Body of pancreas (tissue), 4 donors: ENCODE results near the gene HOXB3. TPM values are rescaled to one million over a fixed set of nuclear protein-coding genes. Genes with fewer than 3 reads are reported as not detected.

Experiments
- ATAC-seq: fragments of 150-250 bp; one replicate; pipeline ENCODE4 v1.9.1; 2016
- DNase-seq, 4 donors: peaks; one replicate each; pipeline ENCODE4 v3.0.0-alpha.2; 2019
- H3K27ac ChIP-seq, 4 donors: fragments of 200-600 bp; sonication (generic); 1 replicate in 3 of 4; 2 replicates in 1 of 4; pipeline versions ENCODE4 v1.5.1 to v1.6.1; 2016 to 2019; ENCODE audit warnings: mild to moderate bottlenecking in 1 of 4, mixed read lengths in 1 of 4, moderate library complexity in 1 of 4
- H3K27me3 ChIP-seq, 2 donors: fragments of 200-600 bp; sonication (generic); one replicate each; pipeline ENCODE4 v1.6.0; 2016; ENCODE audit warnings: mild to moderate bottlenecking in 1 of 2
- H3K36me3 ChIP-seq, 2 donors: fragments of 200-600 bp; sonication (generic); replicated peaks in 1 of 2; 2 replicates each; pipeline ENCODE4 v1.5.1; 2016; ENCODE audit warnings: low read depth in 2 of 2; ENCODE audit not compliant: insufficient read depth in 1 of 2
- H3K4me1 ChIP-seq: fragments of 200-600 bp; sonication (generic); one replicate; pipeline ENCODE4 v1.6.0; 2016
- H3K4me3 ChIP-seq, 2 donors: fragments of 200-600 bp; sonication (generic); 1 replicate in 1 of 2; 2 replicates in 1 of 2; pipeline ENCODE4 v1.5.1; 2016 to 2019
- H3K9me3 ChIP-seq, 3 donors: fragments of 200-600 bp; sonication (generic); 1 replicate in 2 of 3; 2 replicates in 1 of 3; pipeline ENCODE4 v1.5.1; 2016
- POLR2A ChIP-seq, 3 donors: fragments of 450-650 bp; IDR thresholded peaks; one replicate each; pipeline ENCODE4 v1.6.1; 2016; ENCODE audit warnings: antibody characterized with exemption in 3 of 3, mild to moderate bottlenecking in 2 of 3
- WGBS, 2 donors: methylation state at CpG; one replicate each; pipeline ENCODE4 v1.1.5; 2017; 5-methylcytosine and 5-hydroxymethylcytosine counted together
- intact Hi-C: fragments of 100-400 bp; cut with DNase I; formaldehyde crosslinking; loops from one replicate; pipeline ENCODE4 v1.15.1; 2023
- total RNA-seq, 2 donors: library from RNA; depleted of rRNA; stranded (reverse); fragments of >200 nt; gene quantifications; one replicate each; pipeline ENCODE4 v1.1.0, GENCODE V29; 2016
- TF ChIP-seq, protein P1 (sequence below), 7 experiments: fragments of 450-650 bp in 4 of 7; fragments of 200-600 bp in 3 of 7; sonication (generic) in 3 of 7; IDR thresholded peaks; one replicate each; pipeline ENCODE4 v1.5.1; 2016 to 2019; ENCODE audit warnings: antibody characterized with exemption in 7 of 7

The HOXB3 gene
- total RNA-seq, 2 donors from 2014 or later = 2.9 TPM; not detected in 1

- no peak for DNase-seq
These were observed 41.1 kb upstream of the HOXB3 start for GRCh38 chr17:48630925-48631692.

DNA sequence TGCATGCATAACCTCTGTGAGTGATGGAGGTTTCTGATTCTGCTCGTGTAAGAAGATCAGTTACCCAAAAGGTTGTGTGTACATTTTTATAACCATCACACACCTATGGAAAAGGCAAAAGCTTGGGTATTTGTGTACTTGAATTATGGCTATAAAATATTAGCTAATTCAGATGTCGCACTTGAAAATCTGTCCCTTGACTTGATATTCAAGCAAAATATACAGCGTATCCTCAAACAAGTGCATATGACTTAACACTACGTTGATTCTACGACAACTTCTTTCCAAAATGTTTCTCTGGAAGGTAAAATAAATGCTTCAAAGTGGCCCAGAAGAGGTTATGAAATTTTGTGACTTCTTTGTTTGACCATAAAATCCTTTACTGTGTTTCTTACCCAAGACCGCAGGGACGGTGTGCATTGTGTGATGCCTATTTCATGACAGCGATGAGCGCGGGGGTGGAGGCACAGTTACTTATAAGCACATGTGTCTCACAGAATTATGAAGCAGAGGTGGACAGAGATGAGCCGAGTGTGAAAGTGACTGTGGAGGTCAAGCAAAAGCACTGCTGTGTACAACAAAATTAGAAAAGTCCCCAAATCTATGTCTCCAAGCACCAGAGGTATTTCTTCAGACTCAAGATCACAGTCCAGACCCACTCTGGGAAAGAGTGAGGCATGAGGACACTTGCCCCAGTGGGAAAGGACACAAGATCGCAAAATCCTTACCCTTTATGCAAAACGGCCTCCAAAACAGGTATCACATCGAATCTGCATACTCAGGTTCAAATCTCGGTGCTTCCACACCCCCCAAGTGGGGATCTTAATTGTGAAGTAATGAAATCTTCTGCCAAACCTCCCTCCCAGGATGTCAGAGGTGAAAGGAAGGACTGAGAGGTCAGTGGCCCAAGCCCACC is 40.2 kb upstream of the HOXB3 start:
- H3K27ac ChIP-seq = no peak overlapping the region
- H3K9me3 ChIP-seq = no peaks in the 10 kb centered on the region
- TF ChIP-seq POLR2A (IDR thresholded peaks at IDR 0.05) = no peak
- TF ChIP-seq, protein P1, sequence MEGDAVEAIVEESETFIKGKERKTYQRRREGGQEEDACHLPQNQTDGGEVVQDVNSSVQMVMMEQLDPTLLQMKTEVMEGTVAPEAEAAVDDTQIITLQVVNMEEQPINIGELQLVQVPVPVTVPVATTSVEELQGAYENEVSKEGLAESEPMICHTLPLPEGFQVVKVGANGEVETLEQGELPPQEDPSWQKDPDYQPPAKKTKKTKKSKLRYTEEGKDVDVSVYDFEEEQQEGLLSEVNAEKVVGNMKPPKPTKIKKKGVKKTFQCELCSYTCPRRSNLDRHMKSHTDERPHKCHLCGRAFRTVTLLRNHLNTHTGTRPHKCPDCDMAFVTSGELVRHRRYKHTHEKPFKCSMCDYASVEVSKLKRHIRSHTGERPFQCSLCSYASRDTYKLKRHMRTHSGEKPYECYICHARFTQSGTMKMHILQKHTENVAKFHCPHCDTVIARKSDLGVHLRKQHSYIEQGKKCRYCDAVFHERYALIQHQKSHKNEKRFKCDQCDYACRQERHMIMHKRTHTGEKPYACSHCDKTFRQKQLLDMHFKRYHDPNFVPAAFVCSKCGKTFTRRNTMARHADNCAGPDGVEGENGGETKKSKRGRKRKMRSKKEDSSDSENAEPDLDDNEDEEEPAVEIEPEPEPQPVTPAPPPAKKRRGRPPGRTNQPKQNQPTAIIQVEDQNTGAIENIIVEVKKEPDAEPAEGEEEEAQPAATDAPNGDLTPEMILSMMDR (IDR thresholded peaks at IDR 0.05) = no peak
- peaks cover 0 to 84% of the 10 kb centered on the region in 2 donors for H3K27me3 ChIP-seq
- DNase-seq (no peak), ATAC-seq (no peak)
- H3K4me3 ChIP-seq = no peak overlapping the region
- intact Hi-C loops = no loop called here
- no peaks in the 10 kb centered on the region for H3K36me3 ChIP-seq
- peaks cover 16% of the 10 kb centered on the region for H3K4me1 ChIP-seq
- 16 to 23% methylated on average over 15 of the region's 15 CpGs for WGBS, 2 donors

More at GRCh38 chr17:48630925-48631692, 41.1 kb upstream of the HOXB3 start:
- no peak overlapping the region for H3K27ac ChIP-seq
- no peaks in the 10 kb centered on the region for H3K36me3 ChIP-seq
- no peak overlapping the region for H3K4me3 ChIP-seq
- TF ChIP-seq, protein P1 (IDR thresholded peaks at IDR 0.05) = no peak
- no peak for TF ChIP-seq POLR2A (IDR thresholded peaks at IDR 0.05)
- H3K9me3 ChIP-seq = no peaks in the 10 kb centered on the region
- intact Hi-C loops = no loop called here
- peaks cover 8% of the 10 kb centered on the region for H3K4me1 ChIP-seq
- no peak for ATAC-seq
- WGBS, 2 donors = 16% methylated on average over 13 to 15 of the region's 15 CpGs
- H3K27me3 ChIP-seq = peaks cover 0 to 84% of the 10 kb centered on the region in 2 donors

- Histone ChIP-seq H3K9me3 (no peaks in the 10 kb centered on the region), H3K27me3 (peaks cover 0 to 84% of the 10 kb centered on the region in 2 donors), H3K4me3 (no peak overlapping the region), H3K36me3 (no peaks in the 10 kb centered on the region), H3K27ac (no peak overlapping the region), H3K4me1 (peaks cover 23% of the 10 kb centered on the region)
- intact Hi-C loops = loop anchor here (10.0 kb wide), 1 partner anchor 475 kb away; no protein-coding TSS in a partner anchor
- 15 to 30% methylated on average over 5 of the region's 5 CpGs for WGBS, 2 donors
- DNase-seq = no peak
- TF ChIP-seq, protein P1 (IDR thresholded peaks at IDR 0.05) = no peak
- TF ChIP-seq POLR2A (IDR thresholded peaks at IDR 0.05) = no peak
- no peak for ATAC-seq
These were observed 39.3 kb upstream of the HOXB3 start for GRCh38 chr17:48629411-48629759.

DNA sequence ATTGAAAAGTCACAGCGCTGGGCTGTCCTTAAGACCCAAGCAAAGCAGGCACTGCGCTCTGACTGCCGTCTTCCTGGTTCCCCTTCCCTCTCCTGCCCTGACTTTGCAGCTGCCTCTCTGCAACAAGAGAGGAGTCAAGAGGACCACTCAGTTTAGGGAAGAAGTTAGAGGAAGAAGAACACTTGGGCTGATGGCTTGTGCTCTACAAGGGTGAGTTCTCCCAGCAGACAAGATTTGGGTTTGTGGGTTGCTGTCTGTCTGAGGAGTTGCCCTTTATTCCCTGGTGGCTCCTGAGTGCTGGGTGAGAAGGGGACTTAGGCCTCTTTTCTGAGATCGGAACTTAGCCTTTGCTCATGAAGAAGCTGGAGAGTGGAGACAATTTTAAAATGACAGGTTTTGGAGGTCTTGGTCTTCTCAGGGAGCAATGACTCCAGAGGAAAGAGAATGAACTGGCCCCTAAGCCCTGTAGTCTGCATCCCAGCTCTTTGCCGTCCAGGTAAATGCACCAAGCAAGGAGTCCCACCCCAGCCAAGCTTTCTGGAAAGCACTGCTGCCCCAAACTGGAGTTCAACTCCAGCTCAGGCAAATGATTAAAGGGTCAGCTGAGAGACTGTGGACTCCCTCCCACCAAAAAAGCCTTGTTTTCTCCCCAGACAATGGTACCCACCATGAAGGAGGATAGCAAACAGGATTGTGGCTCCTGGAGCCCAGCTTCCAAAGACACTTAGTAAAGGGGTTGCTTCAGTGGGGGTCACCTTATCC is 38.8 kb upstream of the HOXB3 start:
- Histone ChIP-seq H3K36me3 (no peaks in the 10 kb centered on the region), H3K4me1 (peaks cover 22% of the 10 kb centered on the region), H3K27me3 (peaks cover 0 to 84% of the 10 kb centered on the region in 2 donors), H3K27ac (no peak overlapping the region), H3K4me3 (no peak overlapping the region), H3K9me3 (no peaks in the 10 kb centered on the region)
- no peak for DNase-seq
- intact Hi-C loops = loop anchor here (10.0 kb wide), 1 partner anchor 474 kb away; no protein-coding TSS in a partner anchor
- no peak for TF ChIP-seq POLR2A (IDR thresholded peaks at IDR 0.05)
- TF ChIP-seq, protein P1 (IDR thresholded peaks at IDR 0.05) = no peak
- no peak for ATAC-seq
- 23 to 25% methylated on average over 5 of the region's 5 CpGs for WGBS, 2 donors
